VCaP (cell line): ENCODE results near the gene ZSWIM7.

Source experiments
- H3K27ac ChIP-seq: fragments of 450-650 bp; 2 replicates; pipeline ENCODE4 v1.5.1; 2017
- CTCF ChIP-seq: fragments of 450-650 bp; conservative IDR thresholded peaks from 2 replicates; pipeline ENCODE4 v1.5.1; 2017; ENCODE audit warnings: mild to moderate bottlenecking, moderate library complexity

Gene ZSWIM7

GRCh38 chr17:16033729-16034349, 34.3 kb upstream of the ZSWIM7 start:
- H3K27ac ChIP-seq = no peak overlapping the region
- TF ChIP-seq CTCF = no peak

- no peak overlapping the region for H3K27ac ChIP-seq
- TF ChIP-seq CTCF = no peak
Observed at GRCh38 chr17:16027708-16028584, 28.4 kb upstream of the ZSWIM7 start.

- no peak for TF ChIP-seq CTCF
- H3K27ac ChIP-seq = no peak overlapping the region
Observed at GRCh38 chr17:16026895-16027294, 27.4 kb upstream of the ZSWIM7 start.

- no peak overlapping the region for H3K27ac ChIP-seq
- TF ChIP-seq CTCF = no peak
Observed at GRCh38 chr17:16025202-16025601, 25.7 kb upstream of the ZSWIM7 start.

GRCh38 chr17:16023881-16024280, 24.4 kb upstream of the ZSWIM7 start:
- no peak overlapping the region for H3K27ac ChIP-seq
- TF ChIP-seq CTCF = no peak

- no peak for TF ChIP-seq CTCF
Observed at GRCh38 chr17:16019347-16019746, 19.8 kb upstream of the ZSWIM7 start.

GRCh38 chr17:16013943-16014407, 14.5 kb upstream of the ZSWIM7 start:
- no peak overlapping the region for H3K27ac ChIP-seq
- peak; percentile 66 for TF ChIP-seq CTCF

More at GRCh38 chr17:16019347-16019746, 19.8 kb upstream of the ZSWIM7 start:
- peak overlapping the region; percentile 61 for H3K27ac ChIP-seq
